SK-N-MC (cell line): ENCODE results near the gene SH3RF3.

Experiments used
- DNase-seq: peaks from one replicate; pipeline ENCODE4 v3.0.0-alpha.2; 2011; ENCODE audit warnings: low read depth, low spot score
- H3K27ac ChIP-seq: fragments of 200-600 bp; sonication (generic); 2 replicates; pipeline ENCODE4 v1.5.1; 2016; ENCODE audit warnings: mixed run types
- H3K36me3 ChIP-seq: fragments of 200-600 bp; sonication (generic); 2 replicates; pipeline ENCODE4 v1.6.1; 2017; ENCODE audit warnings: antibody characterized with exemption, low read length, mixed read lengths; ENCODE audit not compliant: insufficient read depth
- H3K4me3 ChIP-seq: fragments of 200-600 bp; sonication (generic); 2 replicates; pipeline ENCODE4 v1.5.1; 2016
- H3K9ac ChIP-seq: fragments of 200-600 bp; sonication (generic); 2 replicates; pipeline ENCODE4 v1.8.0; 2017; ENCODE audit warnings: mixed run types, mixed read lengths; ENCODE audit not compliant: insufficient read length
- H3K9me3 ChIP-seq: fragments of 200-600 bp; sonication (generic); 2 replicates; pipeline ENCODE4 v1.6.1; 2017; ENCODE audit warnings: low read depth, mild to moderate bottlenecking, antibody characterized with exemption, low read length, moderate library complexity, mixed read lengths
- EZH2 ChIP-seq: fragments of 200-600 bp; sonication (generic); IDR thresholded peaks from one replicate; pipeline ENCODE4 v1.6.1; 2017; ENCODE audit warnings: antibody characterized with exemption
- FOXP2 ChIP-seq: optimal IDR thresholded peaks from 2 replicates; pipeline ENCODE3; 2011; ENCODE audit warnings: mild to moderate bottlenecking, moderate library complexity; ENCODE audit not compliant: insufficient read depth; ENCODE audit errors: extremely low read length, control extremely low read depth
- POLR2AphosphoS5 ChIP-seq: IDR thresholded peaks from 2 replicates; pipeline ENCODE4 v1.6.1; 2012; ENCODE audit warnings: mild to moderate bottlenecking, low read depth, low read length, borderline replicate concordance

The SH3RF3 gene

GRCh38 chr2:109253217-109253616 lies 124.2 kb downstream of the SH3RF3 start:
- Histone ChIP-seq H3K9me3 (no peaks in the 10 kb centered on the region), H3K36me3 (no peaks in the 10 kb centered on the region), H3K27ac (no peak overlapping the region), H3K4me3 (no peak overlapping the region), H3K9ac (no peak overlapping the region)
- no peak for TF ChIP-seq EZH2
- no peak for TF ChIP-seq POLR2AphosphoS5
- no peak for TF ChIP-seq FOXP2
- no peak for DNase-seq

GRCh38 chr2:109254174-109254904 lies 125.3 kb downstream of the SH3RF3 start:
- no peaks in the 10 kb centered on the region for H3K36me3 ChIP-seq
- no peak overlapping the region for H3K4me3 ChIP-seq
- H3K9me3 ChIP-seq = no peaks in the 10 kb centered on the region
- H3K27ac ChIP-seq = no peak overlapping the region
- DNase-seq = no peak
- TF ChIP-seq POLR2AphosphoS5 = no peak
- no peak for TF ChIP-seq FOXP2
- TF ChIP-seq EZH2 = no peak
- no peak overlapping the region for H3K9ac ChIP-seq

GRCh38 chr2:109255654-109256053 lies 126.6 kb downstream of the SH3RF3 start:
- no peaks in the 10 kb centered on the region for H3K36me3 ChIP-seq
- H3K9me3 ChIP-seq = no peaks in the 10 kb centered on the region
- DNase-seq = no peak
- H3K27ac ChIP-seq = no peak overlapping the region
- TF ChIP-seq FOXP2 = no peak
- TF ChIP-seq EZH2 = no peak
- TF ChIP-seq POLR2AphosphoS5 = no peak
- no peak overlapping the region for H3K4me3 ChIP-seq
- no peak overlapping the region for H3K9ac ChIP-seq

GRCh38 chr2:109256111-109256510 lies 127.1 kb downstream of the SH3RF3 start:
- Histone ChIP-seq H3K9ac (no peak overlapping the region), H3K27ac (no peak overlapping the region), H3K9me3 (no peaks in the 10 kb centered on the region), H3K36me3 (no peaks in the 10 kb centered on the region), H3K4me3 (no peak overlapping the region)
- no peak for TF ChIP-seq FOXP2
- no peak for TF ChIP-seq POLR2AphosphoS5
- TF ChIP-seq EZH2 = no peak
- DNase-seq = no peak

GRCh38 chr2:109256921-109257320 lies 127.9 kb downstream of the SH3RF3 start:
- Histone ChIP-seq H3K4me3 (no peak overlapping the region), H3K27ac (no peak overlapping the region), H3K9me3 (no peaks in the 10 kb centered on the region), H3K36me3 (no peaks in the 10 kb centered on the region), H3K9ac (no peak overlapping the region)
- DNase-seq = no peak
- TF ChIP-seq POLR2AphosphoS5 (no peak), FOXP2 (no peak), EZH2 (no peak)

- no peak overlapping the region for H3K4me3 ChIP-seq
- no peaks in the 10 kb centered on the region for H3K9me3 ChIP-seq
- H3K9ac ChIP-seq = no peak overlapping the region
- DNase-seq = no peak
- no peaks in the 10 kb centered on the region for H3K36me3 ChIP-seq
- TF ChIP-seq EZH2 = no peak
- no peak for TF ChIP-seq POLR2AphosphoS5
- TF ChIP-seq FOXP2 = no peak
- no peak overlapping the region for H3K27ac ChIP-seq
Measured at GRCh38 chr2:109257653-109258052, 128.6 kb downstream of the SH3RF3 start.

- Histone ChIP-seq H3K36me3 (no peaks in the 10 kb centered on the region), H3K27ac (no peak overlapping the region), H3K9me3 (no peaks in the 10 kb centered on the region), H3K4me3 (no peak overlapping the region), H3K9ac (no peak overlapping the region)
- DNase-seq = no peak
- TF ChIP-seq EZH2 = no peak
- no peak for TF ChIP-seq POLR2AphosphoS5
- no peak for TF ChIP-seq FOXP2
Measured at GRCh38 chr2:109258376-109258775, 129.4 kb downstream of the SH3RF3 start.

GRCh38 chr2:109258905-109259540 lies 130.0 kb downstream of the SH3RF3 start:
- H3K36me3 ChIP-seq = no peaks in the 10 kb centered on the region
- no peak overlapping the region for H3K4me3 ChIP-seq
- H3K9me3 ChIP-seq = no peaks in the 10 kb centered on the region
- H3K9ac ChIP-seq = no peak overlapping the region
- no peak for DNase-seq
- TF ChIP-seq POLR2AphosphoS5 (no peak), EZH2 (no peak)
- H3K27ac ChIP-seq = no peak overlapping the region

- H3K9me3 ChIP-seq = no peaks in the 10 kb centered on the region
- no peak overlapping the region for H3K4me3 ChIP-seq
- H3K36me3 ChIP-seq = no peaks in the 10 kb centered on the region
- TF ChIP-seq POLR2AphosphoS5 = no peak
- TF ChIP-seq FOXP2 = no peak
- no peak for TF ChIP-seq EZH2
- no peak for DNase-seq
- no peak overlapping the region for H3K27ac ChIP-seq
- H3K9ac ChIP-seq = no peak overlapping the region
Measured at GRCh38 chr2:109259671-109260070, 130.7 kb downstream of the SH3RF3 start.
